Naive thymus-derived CD4-positive, alpha-beta T cell (primary cell): ENCODE measurements around the gene MARK4. TPM values are rescaled to one million over a fixed set of nuclear protein-coding genes. Genes with fewer than 3 reads are reported as not detected.

ENCODE experiments used
- ATAC-seq: fragments of 150-1000 bp; cut with Tn5 transposase; 2 replicates; pipeline ENCODE4 v1.10.0; 2021; ENCODE audit warnings: mild to moderate bottlenecking, moderate library complexity
- CTCF ChIA-PET: fragments of 350-600 bp; sonication (Branson Sonifier 250); formaldehyde crosslinking; loops from one replicate; lab custom pipeline; 2021; ENCODE audit warnings: antibody characterized with exemption; lab: Charles Lee
- POLR2A ChIA-PET: fragments of 350-600 bp; sonication (Branson Sonifier 250); formaldehyde crosslinking; loops from one replicate; lab custom pipeline; 2021; ENCODE audit warnings: antibody characterized with exemption, inconsistent platforms; lab: Charles Lee
- DNase-seq, 9 donors: peaks; one replicate each; pipeline versions ENCODE4 v3.0.0 to v3.0.0-alpha.2; 2020 to 2022; ENCODE audit warnings: mixed read lengths in 1 of 9
- H3K27ac ChIP-seq: one replicate; pipeline ENCODE4 v1.7.0; 2013; ENCODE audit warnings: mild to moderate bottlenecking, low read depth, low read length, moderate library complexity
- H3K27me3 ChIP-seq, 2 donors: one replicate each; pipeline ENCODE4 v1.7.0; 2013; ENCODE audit warnings: low read length in 2 of 2, mild to moderate bottlenecking in 2 of 2, moderate library complexity in 2 of 2; ENCODE audit not compliant: control insufficient read depth in 2 of 2, insufficient read depth in 2 of 2
- H3K36me3 ChIP-seq, 3 experiments: 1 replicate in 2 of 3; 2 replicates in 1 of 3; pipeline ENCODE4 v1.7.0; 2013; ENCODE audit warnings: low read length in 3 of 3, mild to moderate bottlenecking in 3 of 3, moderate library complexity in 1 of 3; ENCODE audit not compliant: insufficient read depth in 3 of 3, control insufficient read depth in 2 of 3
- H3K4me1 ChIP-seq, 2 donors: one replicate each; pipeline ENCODE4 v1.7.0; 2013; ENCODE audit warnings: low read length in 2 of 2, mild to moderate bottlenecking in 2 of 2, moderate library complexity in 1 of 2; ENCODE audit not compliant: control insufficient read depth in 2 of 2, insufficient read depth in 2 of 2
- H3K4me3 ChIP-seq: 2 replicates; pipeline ENCODE4 v1.7.0; 2013; ENCODE audit warnings: mild to moderate bottlenecking, low read length
- H3K9me3 ChIP-seq, 3 experiments: 1 replicate in 2 of 3; 2 replicates in 1 of 3; pipeline ENCODE4 v1.7.0; 2013; ENCODE audit warnings: low read length in 3 of 3; ENCODE audit not compliant: control insufficient read depth in 2 of 3
- H3K27ac Mint-ChIP-seq, 9 donors: one replicate each; pipeline ENCODE4 v1.8.0; 2020 to 2022; ENCODE audit warnings: mixed read lengths in 9 of 9, mild to moderate bottlenecking in 8 of 9, moderate library complexity in 5 of 9, inconsistent platforms in 2 of 9
- H3K27me3 Mint-ChIP-seq, 5 donors: one replicate each; pipeline ENCODE4 v1.8.0; 2021 to 2022; ENCODE audit warnings: mixed read lengths in 5 of 5, mild to moderate bottlenecking in 1 of 5
- H3K36me3 Mint-ChIP-seq, 5 donors: one replicate each; pipeline ENCODE4 v1.8.0; 2020 to 2022; ENCODE audit warnings: mixed read lengths in 5 of 5, mild to moderate bottlenecking in 3 of 5, inconsistent platforms in 1 of 5
- H3K4me1 Mint-ChIP-seq, 7 donors: one replicate each; pipeline ENCODE4 v1.8.0; 2020 to 2022; ENCODE audit warnings: mixed read lengths in 7 of 7, mild to moderate bottlenecking in 3 of 7, inconsistent platforms in 1 of 7
- H3K4me3 Mint-ChIP-seq, 10 donors: one replicate each; pipeline ENCODE4 v1.8.0; 2020 to 2022; ENCODE audit warnings: mild to moderate bottlenecking in 10 of 10, mixed read lengths in 10 of 10, moderate library complexity in 6 of 10, inconsistent platforms in 2 of 10
- H3K9me3 Mint-ChIP-seq, 11 donors: one replicate each; pipeline ENCODE4 v1.8.0; 2020 to 2022; ENCODE audit warnings: mixed read lengths in 11 of 11, mild to moderate bottlenecking in 4 of 11, inconsistent platforms in 1 of 11, moderate library complexity in 1 of 11
- intact Hi-C, 2 donors: fragments of 100-400 bp; cut with micrococcal nuclease; formaldehyde crosslinking; loops; one replicate each; pipeline ENCODE4 v1.15.1; 2023
- polyA plus RNA-seq, 2 donors: library from polyadenylated mRNA; unstranded; fragments of 300-500 nt; fragmentation: Illumina TruSeq; gene quantifications; one replicate each; pipeline ENCODE4 v1.2.3, GENCODE V29; 2021
- total RNA-seq, 6 experiments: library from RNA in 5 of 6; stranded (reverse) in 5 of 6; gene quantifications; 1 replicate in 5 of 6; 2 replicates in 1 of 6; pipeline ENCODE4 v1.2.3 and lab custom pipeline; 2021 to 2026

MARK4 gene
- total and polyA plus RNA-seq, 7 experiments from 2014 or later = 0.70 to 39.2 (median 22.8) TPM

DNA sequence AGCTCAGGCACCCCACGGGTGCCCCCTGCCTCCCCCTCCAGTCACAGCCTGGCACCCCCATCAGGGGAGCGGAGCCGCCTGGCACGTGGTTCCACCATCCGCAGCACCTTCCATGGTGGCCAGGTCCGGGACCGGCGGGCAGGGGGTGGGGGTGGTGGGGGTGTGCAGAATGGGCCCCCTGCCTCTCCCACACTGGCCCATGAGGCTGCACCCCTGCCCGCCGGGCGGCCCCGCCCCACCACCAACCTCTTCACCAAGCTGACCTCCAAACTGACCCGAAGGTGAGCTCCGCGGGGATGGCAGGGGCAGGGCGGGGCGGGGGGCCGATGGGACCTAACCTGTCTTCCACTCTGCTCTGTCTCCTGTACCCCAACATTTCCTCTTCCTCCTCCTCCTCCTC lies 46.6 kb downstream of the MARK4 start:
- no peaks in the 10 kb centered on the region for H3K27me3 ChIP-seq
- CTCF ChIA-PET = no interaction called here

DNA sequence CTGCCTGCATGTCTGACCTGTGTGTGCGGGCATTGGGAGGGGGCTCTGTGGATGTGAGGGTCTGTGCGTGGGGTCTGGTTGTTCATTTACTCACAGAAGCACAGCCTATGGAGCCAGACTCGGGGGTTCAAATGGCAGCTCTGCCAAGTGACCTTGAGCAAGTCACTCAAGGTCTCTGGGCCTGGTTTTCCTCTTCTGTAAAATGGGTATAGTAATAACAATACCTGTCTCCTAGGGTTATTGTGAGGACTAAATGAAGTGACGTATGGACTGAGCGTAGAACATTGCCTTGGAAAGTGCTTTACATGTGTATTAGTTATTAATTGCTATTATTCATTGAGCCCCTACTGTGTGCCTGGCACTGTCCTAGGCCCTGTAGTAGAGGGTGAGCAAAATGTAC lies 47.2 kb downstream of the MARK4 start:
- H3K4me3 Mint-ChIP-seq = no peak overlapping the region
- Histone ChIP-seq H3K27ac (no peak overlapping the region), H3K9me3 (no peaks in the 10 kb centered on the region), H3K36me3 (peaks cover 0 to 53% (median 3%) of the 10 kb centered on the region in 3 experiments), H3K4me3 (no peak overlapping the region), H3K27me3 (no peaks in the 10 kb centered on the region), H3K4me1 (no peaks in the 10 kb centered on the region)
- no peaks in the 10 kb centered on the region for H3K9me3 Mint-ChIP-seq
- peaks cover 7 to 62% (median 26%) of the 10 kb centered on the region in 5 donors for H3K36me3 Mint-ChIP-seq
- no peak for DNase-seq
- H3K4me1 Mint-ChIP-seq = no peaks in the 10 kb centered on the region
- no peaks in the 10 kb centered on the region for H3K27me3 Mint-ChIP-seq
- no peak overlapping the region for H3K27ac Mint-ChIP-seq
- intact Hi-C loops = loop anchor here in 1 of 2 donors (1.0 kb wide), 1 partner anchor 20 kb away; no protein-coding TSS in a partner anchor
- ATAC-seq = no peak
- CTCF ChIA-PET = no interaction called here
- POLR2A ChIA-PET = no interaction called here

More for the DNA sequence above, 46.6 kb downstream of the MARK4 start:
- peaks cover 0 to 2% (median 0%) of the 10 kb centered on the region in 3 experiments for H3K9me3 ChIP-seq
- peaks cover 0 to 53% (median 3%) of the 10 kb centered on the region in 3 experiments for H3K36me3 ChIP-seq
- H3K27ac ChIP-seq = no peak overlapping the region
- Mint-ChIP-seq H3K4me1 (no peaks in the 10 kb centered on the region), H3K36me3 (peaks cover 8 to 62% (median 29%) of the 10 kb centered on the region in 5 donors), H3K27ac (no peak overlapping the region), H3K9me3 (peaks cover 0 to under 1% (median 0%) of the 10 kb centered on the region in 11 donors), H3K27me3 (no peaks in the 10 kb centered on the region), H3K4me3 (no peak overlapping the region)
- no peaks in the 10 kb centered on the region for H3K4me1 ChIP-seq
- intact Hi-C loops = loop anchor here in 1 of 2 donors (1.0 kb wide), 1 partner anchor 21 kb away; no protein-coding TSS in a partner anchor
- ATAC-seq (no peak), DNase-seq (no peak)
- POLR2A ChIA-PET = no interaction called here
- no peak overlapping the region for H3K4me3 ChIP-seq

DNA sequence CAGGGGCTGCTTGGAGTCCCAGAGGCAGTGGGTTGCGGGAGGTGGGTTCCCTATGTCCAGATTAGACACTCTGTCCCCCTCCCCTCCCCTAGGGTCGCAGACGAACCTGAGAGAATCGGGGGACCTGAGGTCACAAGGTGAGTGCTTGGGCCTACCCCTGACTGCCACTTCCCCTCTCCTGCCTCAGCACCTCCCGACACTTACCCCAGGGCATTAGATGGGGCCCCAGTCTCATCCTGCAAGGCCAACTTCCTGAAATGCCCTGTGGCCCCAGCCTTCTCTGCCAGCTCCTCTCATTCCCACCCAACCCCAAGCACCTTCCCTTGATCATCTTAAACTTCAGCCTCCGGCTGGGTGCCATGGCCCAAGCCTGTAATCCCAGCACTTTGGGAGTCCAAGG lies 48.6 kb downstream of the MARK4 start:
- Mint-ChIP-seq H3K9me3 (peaks cover 0 to 1% (median 0%) of the 10 kb centered on the region in 11 donors), H3K4me3 (no peak overlapping the region), H3K27me3 (no peaks in the 10 kb centered on the region), H3K27ac (no peak overlapping the region), H3K36me3 (peaks cover 7 to 54% (median 12%) of the 10 kb centered on the region in 5 donors), H3K4me1 (peaks cover 0 to 4% (median 0%) of the 10 kb centered on the region in 7 donors)
- no peaks in the 10 kb centered on the region for H3K4me1 ChIP-seq
- no peak overlapping the region for H3K27ac ChIP-seq
- peaks cover 0 to 40% (median 0%) of the 10 kb centered on the region in 3 experiments for H3K36me3 ChIP-seq
- no peaks in the 10 kb centered on the region for H3K27me3 ChIP-seq
- POLR2A ChIA-PET = no interaction called here
- ATAC-seq = no peak
- no peak for DNase-seq
- H3K4me3 ChIP-seq = no peak overlapping the region
- H3K9me3 ChIP-seq = no peaks in the 10 kb centered on the region
- CTCF ChIA-PET = no interaction called here
- intact Hi-C loops = no loop called here

DNA sequence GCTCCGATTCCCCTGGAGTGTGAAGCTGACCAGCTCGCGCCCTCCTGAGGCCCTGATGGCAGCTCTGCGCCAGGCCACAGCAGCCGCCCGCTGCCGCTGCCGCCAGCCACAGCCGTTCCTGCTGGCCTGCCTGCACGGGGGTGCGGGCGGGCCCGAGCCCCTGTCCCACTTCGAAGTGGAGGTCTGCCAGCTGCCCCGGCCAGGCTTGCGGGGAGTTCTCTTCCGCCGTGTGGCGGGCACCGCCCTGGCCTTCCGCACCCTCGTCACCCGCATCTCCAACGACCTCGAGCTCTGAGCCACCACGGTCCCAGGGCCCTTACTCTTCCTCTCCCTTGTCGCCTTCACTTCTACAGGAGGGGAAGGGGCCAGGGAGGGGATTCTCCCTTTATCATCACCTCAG lies 51.3 kb downstream of the MARK4 start:
- CTCF ChIA-PET = no interaction called here
- H3K27me3 Mint-ChIP-seq = no peaks in the 10 kb centered on the region
- peaks cover 0 to 4% (median 0%) of the 10 kb centered on the region in 7 donors for H3K4me1 Mint-ChIP-seq
- peaks cover 0 to 1% (median 0%) of the 10 kb centered on the region in 11 donors for H3K9me3 Mint-ChIP-seq
- H3K27me3 ChIP-seq = no peaks in the 10 kb centered on the region
- POLR2A ChIA-PET = no interaction called here
- no peaks in the 10 kb centered on the region for H3K4me1 ChIP-seq
- no peak overlapping the region for H3K4me3 ChIP-seq
- no peak overlapping the region for H3K27ac Mint-ChIP-seq
- ATAC-seq = no peak
- intact Hi-C loops = no loop called here
- DNase-seq = no peak
- H3K36me3 Mint-ChIP-seq = peaks cover 0 to 40% (median 7%) of the 10 kb centered on the region in 5 donors
- no peak overlapping the region for H3K27ac ChIP-seq
- H3K36me3 ChIP-seq = peaks cover 0 to 27% (median 0%) of the 10 kb centered on the region in 3 experiments
- H3K9me3 ChIP-seq = no peaks in the 10 kb centered on the region
- no peak overlapping the region for H3K4me3 Mint-ChIP-seq

DNA sequence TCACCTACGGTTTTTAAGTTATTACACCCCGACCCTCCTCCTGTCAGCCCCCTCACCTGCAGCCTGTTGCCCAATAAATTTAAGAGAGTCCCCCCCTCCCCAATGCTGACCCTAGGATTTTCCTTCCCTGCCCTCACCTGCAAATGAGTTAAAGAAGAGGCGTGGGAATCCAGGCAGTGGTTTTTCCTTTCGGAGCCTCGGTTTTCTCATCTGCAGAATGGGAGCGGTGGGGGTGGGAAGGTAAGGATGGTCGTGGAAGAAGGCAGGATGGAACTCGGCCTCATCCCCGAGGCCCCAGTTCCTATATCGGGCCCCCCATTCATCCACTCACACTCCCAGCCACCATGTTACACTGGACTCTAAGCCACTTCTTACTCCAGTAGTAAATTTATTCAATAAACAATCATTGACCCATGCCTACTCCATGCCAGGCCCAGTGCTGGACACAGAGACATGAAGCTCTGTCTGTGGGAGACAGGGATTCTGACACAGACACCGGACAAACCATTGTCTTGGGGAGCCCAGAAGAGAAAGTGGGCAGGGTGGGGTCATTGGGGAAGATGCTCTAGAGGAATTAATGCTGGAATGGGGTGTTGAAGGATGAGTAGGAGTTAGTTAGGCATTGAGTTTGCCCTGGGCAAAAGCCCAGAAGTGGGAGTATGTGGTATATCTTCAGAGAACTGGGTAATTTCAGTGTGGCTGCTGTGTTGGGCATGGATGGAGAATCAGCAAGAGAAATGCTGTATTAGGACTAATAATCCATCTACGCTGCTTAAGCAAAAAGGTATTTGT lies 52.4 kb downstream of the MARK4 start:
- POLR2A ChIA-PET = no interaction called here
- H3K9me3 Mint-ChIP-seq = peaks cover 0 to 1% (median 0%) of the 10 kb centered on the region in 11 donors

DNA sequence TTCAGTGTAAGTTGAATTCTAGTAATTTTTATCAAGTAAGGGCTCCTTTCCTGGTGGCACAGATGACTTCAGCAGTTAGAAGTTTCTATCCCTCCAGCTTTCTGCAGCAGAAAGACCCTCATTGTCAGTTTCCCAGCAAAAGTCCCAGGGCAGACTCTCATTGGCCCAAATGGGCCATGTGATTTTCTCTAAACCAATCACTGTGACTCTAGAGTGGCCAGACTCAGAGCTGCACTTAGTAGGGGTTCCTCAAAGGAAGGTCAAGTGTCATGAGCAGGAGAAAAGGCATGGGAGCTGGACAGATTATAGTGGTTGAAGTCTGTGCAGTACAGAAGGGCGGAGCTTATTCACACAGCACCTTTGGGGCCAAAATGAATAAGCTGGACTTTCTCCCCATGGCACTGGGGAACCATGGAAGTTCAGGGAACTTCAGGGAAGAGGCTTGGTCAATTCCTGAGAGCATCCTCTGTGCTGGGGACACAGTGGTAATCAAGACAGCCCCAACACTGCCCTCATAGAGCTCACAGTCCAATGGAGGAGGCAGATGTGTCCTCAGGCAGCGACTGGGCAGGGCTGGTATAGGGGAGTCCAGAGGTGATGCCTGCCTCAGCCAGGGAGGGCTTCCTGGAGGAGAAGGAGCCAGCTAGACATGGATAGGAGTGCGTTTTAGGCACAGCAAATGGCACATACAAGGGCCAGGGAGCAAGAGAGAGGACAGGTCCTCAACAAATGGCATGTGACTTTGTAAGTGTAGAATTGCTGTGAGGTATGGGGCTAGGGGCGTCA lies 53.3 kb downstream of the MARK4 start:
- H3K9me3 ChIP-seq = no peaks in the 10 kb centered on the region
- Mint-ChIP-seq H3K27ac (peak overlapping the region in 2 of 9 donors; percentile 9 to 47), H3K4me1 (peaks cover 0 to 4% (median 0%) of the 10 kb centered on the region in 7 donors), H3K36me3 (peaks cover 0 to 30% (median 2%) of the 10 kb centered on the region in 5 donors), H3K27me3 (no peaks in the 10 kb centered on the region), H3K4me3 (no peak overlapping the region), H3K9me3 (peaks cover 0 to 1% (median 0%) of the 10 kb centered on the region in 11 donors)
- H3K4me1 ChIP-seq = no peaks in the 10 kb centered on the region
- H3K27ac ChIP-seq = no peak overlapping the region
- ATAC-seq = no peak
- ChIA-PET CTCF (interaction anchor here (0.6 kb wide), 1 partner anchor 611 kb away, joined by 3 read pairs; no protein-coding TSS in a partner anchor), POLR2A (no interaction called here)
- H3K36me3 ChIP-seq = peaks cover 0 to 15% (median 0%) of the 10 kb centered on the region in 3 experiments
- no peak overlapping the region for H3K4me3 ChIP-seq
- no peaks in the 10 kb centered on the region for H3K27me3 ChIP-seq
- no peak for DNase-seq
- intact Hi-C loops = no loop called here

More for the DNA sequence above, 52.4 kb downstream of the MARK4 start:
- Histone ChIP-seq H3K9me3 (no peaks in the 10 kb centered on the region), H3K4me1 (no peaks in the 10 kb centered on the region), H3K27ac (no peak overlapping the region), H3K27me3 (no peaks in the 10 kb centered on the region), H3K4me3 (no peak overlapping the region), H3K36me3 (peaks cover 0 to 19% (median 0%) of the 10 kb centered on the region in 3 experiments)
- Mint-ChIP-seq H3K27me3 (no peaks in the 10 kb centered on the region), H3K4me1 (peaks cover 0 to 4% (median 0%) of the 10 kb centered on the region in 7 donors), H3K36me3 (peaks cover 0 to 35% (median 4%) of the 10 kb centered on the region in 5 donors), H3K4me3 (no peak overlapping the region), H3K27ac (peak overlapping the region in 1 of 9 donors; percentile 33)
- intact Hi-C loops = no loop called here
- DNase-seq (no peak), ATAC-seq (no peak)
- CTCF ChIA-PET = no interaction called here
